RCC 7860 (cell line): Measurements from ENCODE around the gene MAPK8IP2.

Experiments used
- DNase-seq: peaks from one replicate; pipeline ENCODE4 v3.0.0-alpha.2; 2015; ENCODE audit warnings: low spot score
- FAIRE-seq: peaks from 2 replicates; lab custom pipeline; 2012; peaks lifted over from hg19 to GRCh38; lab: Jason Lieb, UNC

MAPK8IP2 gene

GRCh38 chr22:50600538-50600937 is at the start of gene MAPK8IP2:
Gene MAPK8IP2, plus strand, starts transcription at chr22:50600793. Its CDS starts 26 bp downstream, at chr22:50600819.
- DNase-seq (no peak), FAIRE-seq (no peak)

GRCh38 chr22:50551160-50551752 is 49.3 kb upstream of the MAPK8IP2 start:
- no peak for FAIRE-seq
- DNase-seq, result no peak

GRCh38 chr22:50553310-50553709 is 47.3 kb upstream of the MAPK8IP2 start:
- FAIRE-seq, result no peak
- no peak for DNase-seq

- no peak for FAIRE-seq
- no peak for DNase-seq
Observed at GRCh38 chr22:50556703-50557102, 43.9 kb upstream of the MAPK8IP2 start.

GRCh38 chr22:50560034-50560433 is 40.6 kb upstream of the MAPK8IP2 start:
- FAIRE-seq, result no peak
- DNase-seq, result no peak

- FAIRE-seq (no peak), DNase-seq (no peak)
Observed at GRCh38 chr22:50561401-50562358, 38.9 kb upstream of the MAPK8IP2 start.

- peak; percentile 83 for DNase-seq
- FAIRE-seq, result peak; percentile 74
Observed at GRCh38 chr22:50562523-50563412, 37.8 kb upstream of the MAPK8IP2 start, which contains the start of gene SYCE3. Gene SYCE3, minus strand, starts transcription at chr22:50562919. Its CDS starts 6,514 bp downstream, at chr22:50556405.

GRCh38 chr22:50563413-50564160 is 37.0 kb upstream of the MAPK8IP2 start:
- no peak for DNase-seq
- FAIRE-seq, result no peak

GRCh38 chr22:50564289-50564688 is 36.3 kb upstream of the MAPK8IP2 start:
- DNase-seq (no peak), FAIRE-seq (no peak)

GRCh38 chr22:50567721-50568252 is 32.8 kb upstream of the MAPK8IP2 start:
- DNase-seq, result no peak
- no peak for FAIRE-seq

GRCh38 chr22:50568626-50569025 is 32.0 kb upstream of the MAPK8IP2 start:
- FAIRE-seq (no peak), DNase-seq (no peak)

- FAIRE-seq (no peak), DNase-seq (no peak)
Observed at GRCh38 chr22:50569041-50569459, 31.5 kb upstream of the MAPK8IP2 start.

- peak; percentile 49 for FAIRE-seq
- peak; percentile 17 for DNase-seq
Observed at GRCh38 chr22:50569896-50570535, 30.6 kb upstream of the MAPK8IP2 start.

GRCh38 chr22:50570861-50571260 is 29.7 kb upstream of the MAPK8IP2 start:
- DNase-seq (no peak), FAIRE-seq (no peak)

GRCh38 chr22:50571264-50572175 is 29.1 kb upstream of the MAPK8IP2 start:
- DNase-seq, result no peak
- FAIRE-seq, result no peak

- DNase-seq, result no peak
- no peak for FAIRE-seq
Observed at GRCh38 chr22:50572965-50573364, 27.6 kb upstream of the MAPK8IP2 start.

GRCh38 chr22:50573491-50574382 is 26.9 kb upstream of the MAPK8IP2 start:
- DNase-seq, result no peak
- no peak for FAIRE-seq
